Fibroblast of skin of scalp (primary cell): ENCODE data around the gene IGFBP6. TPM values are rescaled to one million over a fixed set of nuclear protein-coding genes. Genes with fewer than 3 reads are reported as not detected.

Experiments
- DNase-seq: peaks from one replicate; pipeline ENCODE4 v3.0.0-alpha.2; 2013
- polyA plus RNA-seq, 2 experiments: library from polyadenylated mRNA; unstranded; fragments of 120-200 nt; gene quantifications; one replicate each; pipeline ENCODE4 v1.2.1, GENCODE V29; 2013; ENCODE audit not compliant: insufficient read length in 2 of 2

The IGFBP6 gene, protein sequence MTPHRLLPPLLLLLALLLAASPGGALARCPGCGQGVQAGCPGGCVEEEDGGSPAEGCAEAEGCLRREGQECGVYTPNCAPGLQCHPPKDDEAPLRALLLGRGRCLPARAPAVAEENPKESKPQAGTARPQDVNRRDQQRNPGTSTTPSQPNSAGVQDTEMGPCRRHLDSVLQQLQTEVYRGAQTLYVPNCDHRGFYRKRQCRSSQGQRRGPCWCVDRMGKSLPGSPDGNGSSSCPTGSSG
- 138 TPM for polyA plus RNA-seq (2013, experiment 1 of 2; ENCODE audit: insufficient read length)
- 136 TPM for polyA plus RNA-seq (2013, experiment 2 of 2; ENCODE audit: insufficient read length)

DNA sequence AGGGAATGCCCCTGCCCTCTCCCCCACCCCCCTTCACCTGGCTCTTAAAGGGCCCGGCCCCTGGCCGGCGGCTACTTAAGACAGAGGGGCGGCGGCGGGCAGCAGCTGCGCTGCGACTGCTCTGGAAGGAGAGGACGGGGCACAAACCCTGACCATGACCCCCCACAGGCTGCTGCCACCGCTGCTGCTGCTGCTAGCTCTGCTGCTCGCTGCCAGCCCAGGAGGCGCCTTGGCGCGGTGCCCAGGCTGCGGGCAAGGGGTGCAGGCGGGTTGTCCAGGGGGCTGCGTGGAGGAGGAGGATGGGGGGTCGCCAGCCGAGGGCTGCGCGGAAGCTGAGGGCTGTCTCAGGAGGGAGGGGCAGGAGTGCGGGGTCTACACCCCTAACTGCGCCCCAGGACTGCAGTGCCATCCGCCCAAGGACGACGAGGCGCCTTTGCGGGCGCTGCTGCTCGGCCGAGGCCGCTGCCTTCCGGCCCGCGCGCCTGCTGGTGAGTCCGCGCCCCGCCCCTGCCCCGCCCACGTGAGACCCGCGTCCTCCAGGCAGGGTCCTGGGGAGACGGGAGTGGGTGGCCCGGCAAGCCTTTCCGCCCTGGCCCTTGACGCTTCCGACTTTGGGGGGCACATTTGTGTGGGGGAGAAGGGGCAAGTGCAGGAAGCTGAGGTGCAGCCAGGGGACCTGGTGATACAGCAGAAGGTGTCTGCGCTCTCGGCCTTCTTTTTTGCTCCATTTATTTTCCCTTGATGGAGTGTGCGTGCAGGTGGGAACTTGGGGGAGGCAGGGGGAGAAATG is at the start of gene IGFBP6:
Gene IGFBP6, plus strand, starts transcription at position 104 of the 790 bp plus-strand sequence. Its CDS starts 51 bp downstream, at position 155.
- DNase-seq, result peak; percentile 39

DNA sequence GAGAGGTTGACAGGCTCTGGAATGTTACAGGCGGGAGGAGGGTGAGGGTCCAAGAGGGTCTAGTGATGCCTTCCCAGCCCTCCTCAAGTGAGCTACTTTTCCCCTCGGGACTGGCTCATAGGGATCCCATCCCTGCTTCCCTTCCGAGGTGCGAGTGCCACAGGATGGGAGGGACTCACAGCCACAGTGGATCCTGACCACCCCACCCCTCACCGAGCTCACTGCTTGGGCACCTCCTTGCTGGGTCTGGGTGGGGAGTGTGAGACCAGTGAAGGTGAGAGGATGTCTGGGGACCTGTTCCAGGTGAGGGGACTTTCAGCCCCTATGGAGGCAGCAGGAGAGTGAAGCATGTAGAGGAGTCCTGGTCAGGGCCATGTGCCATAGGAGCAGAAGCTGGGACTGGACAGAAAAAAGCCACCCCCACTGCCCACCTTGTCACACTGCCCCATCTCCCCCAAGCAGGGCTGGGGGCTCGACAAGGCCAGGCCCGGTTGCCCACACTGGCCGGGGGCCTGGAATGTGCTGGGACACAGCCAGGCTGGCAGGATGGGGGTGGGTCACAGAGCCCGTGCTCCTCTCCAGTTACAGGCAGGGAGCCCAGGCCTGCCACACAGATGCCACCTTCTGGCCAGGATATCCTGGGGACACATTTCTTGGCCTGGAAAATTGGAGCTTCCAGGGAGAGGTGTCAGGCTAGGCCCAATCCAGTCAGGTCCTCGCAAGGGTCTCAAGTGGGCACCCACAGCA is 49.3 kb upstream of the IGFBP6 start:
- DNase-seq, result peak; percentile 69

DNA sequence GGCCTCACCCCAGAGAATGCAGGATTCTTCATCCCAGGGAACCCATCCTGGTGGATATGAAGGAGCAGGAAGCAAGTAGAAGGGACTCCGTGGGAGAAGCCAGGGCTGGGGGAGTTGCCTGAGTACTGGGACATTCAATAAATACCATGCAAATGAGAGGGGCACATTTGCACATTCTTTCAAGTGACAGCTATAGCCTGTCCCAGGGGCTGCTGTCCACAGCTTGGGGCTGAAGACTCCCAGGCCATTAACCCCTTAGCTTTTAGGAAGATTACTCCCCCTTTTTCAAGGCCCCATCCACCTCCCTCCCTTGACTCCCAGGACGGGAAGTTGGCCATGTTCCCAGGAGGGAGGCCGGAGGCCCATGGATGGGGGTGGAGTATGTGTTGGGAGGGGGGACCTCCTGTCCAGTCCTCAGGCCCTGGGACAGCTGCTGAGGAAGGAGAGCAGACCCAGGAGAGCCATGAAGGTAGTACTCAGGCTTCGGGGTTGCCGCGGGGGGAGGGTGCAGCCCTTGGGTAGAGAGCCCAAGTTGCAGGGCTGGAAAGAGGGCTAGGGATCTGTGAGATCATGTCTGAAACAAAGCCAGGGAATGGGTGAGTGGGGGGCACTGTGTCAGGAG is 48.6 kb upstream of the IGFBP6 start:
- DNase-seq, result peak; percentile 75

DNA sequence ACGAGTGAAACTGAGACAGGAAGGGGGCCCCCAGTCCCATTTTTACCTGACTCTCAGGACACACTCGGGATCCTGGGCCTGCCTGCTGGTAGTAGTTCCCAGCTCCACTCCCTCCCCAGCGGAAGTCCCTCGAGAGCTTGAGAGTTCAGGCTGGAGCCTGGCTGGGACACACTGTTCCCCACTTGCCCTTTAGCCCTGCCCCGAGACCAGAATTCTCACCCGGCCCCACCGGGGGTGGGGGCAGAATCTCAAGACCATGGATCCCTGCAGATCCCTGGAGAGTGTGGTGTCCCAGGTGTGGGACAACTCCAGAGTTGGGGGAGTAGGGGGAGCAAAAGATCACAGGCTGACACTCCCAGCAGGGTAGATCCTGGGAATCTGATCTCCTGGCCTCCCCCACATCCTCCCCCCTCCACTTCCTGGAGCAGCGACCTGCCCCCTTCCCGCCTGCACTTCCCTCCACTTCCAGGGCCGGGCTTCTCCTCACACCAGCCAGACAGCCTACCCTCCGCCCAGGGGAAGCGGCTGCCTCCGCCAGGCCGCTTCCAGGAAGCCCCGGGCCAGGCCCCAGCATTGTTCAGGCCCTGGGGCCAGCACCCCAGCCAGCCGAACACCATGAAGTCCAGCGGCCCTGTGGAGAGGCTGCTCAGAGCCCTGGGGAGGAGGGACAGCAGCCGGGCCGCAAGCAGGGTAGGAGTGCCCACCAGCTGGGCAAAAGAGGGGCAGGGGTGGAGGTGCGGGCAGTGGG is 47.7 kb upstream of the IGFBP6 start, which contains the start of gene TNS2:
Gene TNS2, plus strand, starts transcription at position 495 of the 748 bp plus-strand sequence. Its CDS starts 121 bp downstream, at position 616.
- peak; percentile 64 for DNase-seq

DNA sequence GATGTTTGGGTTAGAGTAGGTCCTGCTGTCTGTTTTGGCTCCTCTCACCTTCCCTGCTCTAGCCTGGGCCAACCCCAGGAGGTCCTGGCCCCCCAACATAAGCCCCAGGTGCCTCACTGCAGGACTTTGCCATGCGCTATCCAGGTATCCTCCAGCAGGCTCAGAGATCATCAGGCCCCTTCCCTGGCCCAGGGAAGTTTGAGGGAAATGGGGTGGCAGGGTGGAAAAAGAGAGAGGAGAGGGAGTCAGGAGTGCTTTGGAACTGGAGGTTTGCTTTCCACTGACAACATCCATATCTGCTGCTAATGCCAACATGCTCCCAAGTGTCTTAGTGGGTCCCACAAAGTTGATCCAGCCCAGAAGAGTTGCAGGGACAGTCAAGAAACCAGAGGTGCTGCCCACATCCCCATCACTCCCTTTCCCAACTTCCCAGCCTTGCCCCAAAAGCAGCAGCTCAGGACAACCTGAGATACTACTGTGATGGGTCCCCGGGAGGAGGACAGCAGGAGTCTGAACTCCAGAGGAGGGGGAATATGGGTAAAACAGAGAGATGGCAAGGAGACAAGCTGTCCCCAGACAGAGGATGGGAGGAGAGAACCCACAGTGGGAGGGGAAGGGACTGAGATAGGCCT is 46.9 kb upstream of the IGFBP6 start:
- no peak for DNase-seq

DNA sequence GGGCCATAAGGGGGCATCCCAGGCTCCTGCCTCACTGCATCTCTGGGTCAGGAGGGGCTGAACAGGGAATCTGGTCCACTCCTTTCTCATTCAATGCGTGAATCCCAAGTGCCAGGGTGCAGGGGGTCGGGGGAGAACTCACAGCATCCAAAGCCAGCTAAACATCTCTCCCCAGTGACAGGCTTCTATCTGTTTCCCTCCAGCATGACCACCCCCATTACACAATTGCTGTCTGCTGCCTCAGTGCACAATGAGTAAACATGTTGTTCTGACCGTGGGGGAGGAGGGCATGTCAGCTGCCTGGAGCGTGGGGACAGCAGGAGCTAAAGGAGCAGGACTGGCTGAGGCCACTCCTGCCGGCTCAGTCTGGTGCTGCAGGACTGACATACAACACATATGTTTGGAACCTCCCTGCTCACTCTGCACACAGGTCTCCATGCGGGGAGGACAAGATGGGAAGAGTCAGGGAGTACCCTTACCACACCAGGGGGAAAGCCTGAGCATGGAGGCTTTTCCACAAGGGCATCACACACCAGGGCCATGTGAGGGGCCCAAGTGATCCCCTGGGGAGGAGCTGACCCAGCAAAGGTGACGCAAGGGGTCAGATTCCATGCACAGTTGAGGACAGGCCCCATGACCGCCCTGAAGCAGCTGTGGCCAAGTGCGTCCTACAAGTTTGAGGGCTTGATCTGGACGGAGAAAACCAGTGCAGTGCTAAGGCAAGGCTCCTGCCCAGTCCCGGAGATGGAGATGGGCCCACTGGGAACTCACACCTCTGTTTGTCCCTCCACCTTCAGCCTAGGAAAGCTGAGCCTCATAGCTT is 46.2 kb upstream of the IGFBP6 start:
- DNase-seq, result peak; percentile 62

DNA sequence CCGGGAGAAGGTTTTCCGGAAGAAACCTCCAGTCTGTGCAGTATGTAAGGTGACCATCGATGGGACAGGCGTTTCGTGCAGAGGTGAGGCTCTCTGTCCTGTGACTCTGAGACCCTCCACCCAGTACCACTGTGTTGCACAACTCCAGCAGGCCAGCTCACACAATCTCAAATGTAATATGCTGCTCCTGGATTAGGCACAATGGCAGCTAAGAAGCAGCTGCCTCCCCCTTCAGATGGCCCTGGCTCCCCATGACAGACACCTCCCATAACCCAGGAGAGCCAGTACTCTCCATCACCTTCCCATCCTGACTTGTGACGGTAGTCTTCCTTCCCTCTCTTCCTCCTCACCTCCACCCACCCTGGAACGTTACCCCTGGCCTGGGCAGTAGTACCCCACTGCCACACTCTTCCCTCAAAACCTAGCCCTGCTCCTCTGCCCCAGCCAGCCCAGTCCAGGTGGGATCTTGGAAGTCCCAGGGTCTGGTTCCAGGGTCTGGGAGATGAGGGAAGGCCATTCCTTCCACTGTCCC is 45.5 kb upstream of the IGFBP6 start:
- DNase-seq, result no peak

DNA sequence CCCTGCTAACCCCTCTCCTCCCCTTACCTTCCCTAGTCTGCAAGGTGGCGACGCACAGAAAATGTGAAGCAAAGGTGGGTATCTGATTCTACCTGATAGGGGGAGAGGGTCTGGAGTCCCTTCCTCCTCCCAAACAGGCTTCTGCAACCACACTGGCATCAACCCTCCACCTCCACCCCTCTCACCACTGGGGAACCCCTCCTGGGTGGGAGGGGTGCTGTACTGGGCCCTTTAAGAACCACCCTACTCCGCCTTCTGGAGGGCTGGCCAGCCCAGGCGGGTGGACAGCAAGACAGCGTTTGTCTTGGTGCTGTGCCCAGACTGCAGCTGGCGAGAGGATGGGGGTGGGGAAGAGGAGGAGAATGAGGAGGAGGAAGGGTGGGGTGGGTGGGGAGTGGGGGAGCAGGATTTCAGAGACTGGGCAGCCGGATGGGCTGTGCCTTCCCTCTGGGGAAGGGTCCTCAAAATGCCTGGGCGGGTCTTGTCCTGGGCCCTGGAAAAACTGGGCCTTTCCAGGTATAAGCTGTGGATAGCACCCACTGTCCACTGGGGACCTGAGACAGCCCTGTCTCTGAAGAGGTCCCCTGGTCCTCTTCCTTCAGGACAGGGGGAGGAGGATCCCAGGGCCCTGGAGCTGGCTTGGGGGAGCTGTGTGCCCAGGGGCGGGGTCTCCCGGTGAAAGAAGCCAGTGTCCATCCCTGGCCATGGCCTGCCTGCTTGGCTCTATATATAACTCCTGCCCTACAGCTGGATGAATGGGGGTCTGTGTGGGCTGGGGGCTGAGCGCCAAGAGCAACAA is 44.8 kb upstream of the IGFBP6 start:
- DNase-seq, result peak; percentile 88

DNA sequence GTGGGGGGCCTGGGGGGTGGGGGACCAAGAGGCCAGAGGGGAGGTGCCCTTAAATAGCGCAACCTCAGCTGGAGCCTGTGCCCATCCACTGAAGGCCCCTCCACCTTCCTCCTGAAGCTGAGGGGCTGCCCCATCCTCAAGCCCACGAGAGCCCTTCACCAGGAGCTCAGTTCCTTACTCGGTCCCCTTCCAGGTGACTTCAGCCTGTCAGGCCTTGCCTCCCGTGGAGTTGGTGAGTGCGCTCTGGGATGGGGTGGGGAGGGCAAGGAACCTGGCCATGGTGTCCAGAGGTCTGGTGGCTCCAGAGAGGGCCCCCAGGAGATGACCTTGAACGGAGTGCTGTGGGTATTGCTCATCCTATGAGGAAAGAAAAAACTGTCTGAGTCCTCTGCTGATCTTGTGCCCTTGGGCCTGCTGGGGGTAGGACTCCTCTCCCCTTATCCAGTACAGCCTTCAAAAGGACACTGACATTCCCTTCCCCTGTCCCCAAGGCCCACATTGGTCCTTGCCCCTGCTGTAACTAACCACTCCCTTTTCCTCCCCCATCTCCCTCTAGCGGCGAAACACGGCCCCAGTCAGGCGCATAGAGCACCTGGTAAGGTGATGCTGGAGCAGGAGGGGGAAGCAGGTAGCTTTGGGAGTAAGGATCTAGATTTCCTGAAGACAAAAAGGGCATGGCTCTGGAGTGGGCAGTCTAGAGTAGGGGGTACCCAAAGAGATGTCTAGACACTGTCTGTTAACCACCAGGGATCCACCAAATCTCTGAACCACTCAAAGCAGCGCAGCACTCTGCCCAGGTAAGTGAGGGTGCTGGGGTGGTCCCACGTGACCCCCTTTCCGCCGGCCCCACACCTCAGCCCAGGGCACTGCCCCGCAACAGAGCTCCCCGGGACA is 44.0 kb upstream of the IGFBP6 start:
- DNase-seq, result peak; percentile 34

DNA sequence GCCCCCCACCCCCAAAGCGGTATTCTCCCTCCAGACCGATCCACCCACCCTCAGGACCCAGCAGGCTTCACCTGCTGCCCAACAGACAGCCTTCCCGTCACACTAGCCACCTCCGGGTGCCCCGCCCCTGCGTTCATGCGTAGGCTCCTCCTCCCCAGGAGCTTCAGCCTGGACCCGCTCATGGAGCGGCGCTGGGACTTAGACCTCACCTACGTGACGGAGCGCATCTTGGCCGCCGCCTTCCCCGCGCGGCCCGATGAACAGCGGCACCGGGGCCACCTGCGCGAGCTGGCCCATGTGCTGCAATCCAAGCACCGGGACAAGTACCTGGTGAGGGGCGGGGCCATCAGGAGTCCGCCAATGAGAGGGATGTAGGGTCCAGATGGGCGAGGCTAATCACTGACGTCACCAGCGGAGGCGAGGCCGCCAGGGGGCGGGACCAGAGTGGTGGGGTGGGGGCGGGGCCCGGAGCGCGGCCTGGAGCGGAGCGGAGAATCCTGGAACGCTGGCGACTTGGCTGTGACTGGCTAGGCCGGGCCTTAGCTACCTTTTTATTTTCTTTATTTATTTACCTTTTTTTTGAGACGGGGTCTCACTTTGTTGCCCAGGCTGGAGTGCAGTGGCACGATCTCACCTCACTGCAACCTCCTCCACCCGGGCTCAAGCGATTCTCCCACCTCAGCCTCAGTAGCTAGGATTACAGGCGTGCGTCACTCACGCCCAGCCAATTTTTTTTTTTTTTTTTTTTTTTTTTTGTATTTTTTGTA is 43.2 kb upstream of the IGFBP6 start:
- peak; percentile 89 for DNase-seq

DNA sequence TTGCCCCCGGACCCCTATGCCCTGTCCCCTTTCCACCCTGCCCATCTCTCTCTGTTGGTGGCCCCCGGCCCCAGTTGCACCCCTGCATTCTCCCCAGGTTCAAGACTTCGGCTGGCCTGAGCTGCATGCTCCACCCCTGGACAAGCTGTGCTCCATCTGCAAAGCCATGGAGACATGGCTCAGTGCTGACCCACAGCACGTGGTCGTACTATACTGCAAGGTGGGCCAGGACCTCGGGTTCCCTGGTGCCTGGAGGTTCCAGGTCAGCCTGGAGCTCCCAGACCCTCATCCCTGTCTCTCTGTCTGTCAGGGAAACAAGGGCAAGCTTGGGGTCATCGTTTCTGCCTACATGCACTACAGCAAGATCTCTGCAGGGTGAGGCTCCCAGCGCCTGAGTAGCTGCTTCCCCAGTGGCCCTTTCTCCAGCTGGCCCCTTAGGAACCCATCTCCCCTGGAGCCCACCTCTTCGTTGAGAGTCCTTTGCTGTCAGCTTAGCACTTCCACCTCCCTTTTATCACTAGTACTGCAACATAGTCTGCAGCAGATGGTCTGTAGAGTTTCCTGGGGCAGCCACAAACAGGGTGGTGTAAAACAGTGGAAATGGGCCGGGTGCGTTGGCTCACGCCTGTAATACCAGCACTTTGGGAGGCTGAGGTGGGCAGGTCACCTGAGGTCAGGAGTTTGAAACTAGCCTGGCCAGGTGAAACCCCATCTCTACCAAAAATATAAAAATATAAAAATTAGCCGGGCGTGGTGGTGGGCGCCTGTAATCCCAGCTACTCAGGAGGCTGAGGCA is 41.8 kb upstream of the IGFBP6 start:
- no peak for DNase-seq

DNA sequence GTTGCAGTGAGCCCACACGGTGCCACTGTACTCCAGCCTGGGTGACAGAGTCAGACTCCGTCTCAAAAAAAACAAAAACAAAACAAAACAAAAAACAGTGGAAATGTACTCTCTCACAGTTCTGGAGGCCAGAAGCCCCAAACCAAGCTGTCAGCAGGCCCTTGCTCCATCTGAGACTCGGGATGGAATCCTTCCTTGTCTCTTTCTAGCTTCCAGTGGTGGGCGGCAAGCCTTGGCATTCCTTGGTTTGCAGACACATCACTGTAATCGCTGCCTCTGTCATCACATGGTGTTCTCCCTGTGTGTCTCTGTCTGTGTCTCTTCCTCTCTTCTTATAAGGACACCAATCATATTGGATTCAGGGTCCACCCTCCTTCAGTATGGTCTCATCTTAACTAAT is 41.2 kb upstream of the IGFBP6 start:
- DNase-seq, result peak; percentile 40

DNA sequence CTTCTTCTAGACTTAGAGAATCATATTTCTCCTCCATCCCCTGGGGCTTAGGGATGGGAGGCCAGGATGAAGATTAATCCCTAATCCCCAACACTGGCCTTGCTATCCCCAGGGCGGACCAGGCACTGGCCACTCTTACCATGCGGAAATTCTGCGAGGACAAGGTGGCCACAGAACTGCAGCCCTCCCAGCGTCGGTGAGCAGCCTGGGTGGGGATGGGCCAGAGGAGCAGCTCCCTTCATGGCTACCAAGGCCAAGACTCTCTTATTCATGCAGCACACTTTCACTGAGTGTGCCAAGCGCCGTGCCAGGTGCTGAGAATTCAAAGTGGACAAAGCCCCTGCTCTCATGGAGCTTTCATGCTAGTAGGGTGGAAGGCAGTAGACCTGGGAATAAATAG is 40.6 kb upstream of the IGFBP6 start:
- DNase-seq, result no peak

DNA sequence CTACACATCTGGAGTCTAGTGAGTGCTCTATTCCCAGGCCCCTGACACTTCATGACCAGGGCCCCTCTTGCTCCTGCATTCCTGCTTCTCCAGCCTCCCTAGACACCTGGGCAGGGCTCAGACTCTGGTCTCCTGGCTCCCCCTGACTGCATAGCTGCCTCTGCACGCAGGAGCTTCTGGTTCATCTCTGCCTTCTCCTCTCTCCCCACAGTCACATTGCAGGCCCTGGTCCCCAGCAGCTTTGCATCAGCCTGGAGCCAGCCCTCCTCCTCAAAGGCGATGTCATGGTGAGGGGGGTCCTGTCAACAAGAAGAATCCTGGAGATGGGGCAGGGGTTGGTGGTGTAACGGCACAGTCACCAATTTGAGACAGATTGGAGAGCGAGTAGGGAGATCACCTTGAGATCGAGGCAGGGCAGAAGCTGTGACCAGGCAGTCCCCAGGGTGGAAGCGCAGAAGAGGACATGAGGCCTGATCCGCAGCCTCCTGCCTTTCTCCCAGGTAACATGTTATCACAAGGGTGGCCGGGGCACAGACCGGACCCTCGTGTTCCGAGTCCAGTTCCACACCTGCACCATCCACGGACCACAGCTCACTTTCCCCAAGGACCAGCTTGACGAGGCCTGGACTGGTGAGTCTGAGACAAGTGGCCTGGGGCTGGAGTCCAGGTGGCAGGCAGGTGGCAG is 39.5 kb upstream of the IGFBP6 start:
- no peak for DNase-seq

DNA sequence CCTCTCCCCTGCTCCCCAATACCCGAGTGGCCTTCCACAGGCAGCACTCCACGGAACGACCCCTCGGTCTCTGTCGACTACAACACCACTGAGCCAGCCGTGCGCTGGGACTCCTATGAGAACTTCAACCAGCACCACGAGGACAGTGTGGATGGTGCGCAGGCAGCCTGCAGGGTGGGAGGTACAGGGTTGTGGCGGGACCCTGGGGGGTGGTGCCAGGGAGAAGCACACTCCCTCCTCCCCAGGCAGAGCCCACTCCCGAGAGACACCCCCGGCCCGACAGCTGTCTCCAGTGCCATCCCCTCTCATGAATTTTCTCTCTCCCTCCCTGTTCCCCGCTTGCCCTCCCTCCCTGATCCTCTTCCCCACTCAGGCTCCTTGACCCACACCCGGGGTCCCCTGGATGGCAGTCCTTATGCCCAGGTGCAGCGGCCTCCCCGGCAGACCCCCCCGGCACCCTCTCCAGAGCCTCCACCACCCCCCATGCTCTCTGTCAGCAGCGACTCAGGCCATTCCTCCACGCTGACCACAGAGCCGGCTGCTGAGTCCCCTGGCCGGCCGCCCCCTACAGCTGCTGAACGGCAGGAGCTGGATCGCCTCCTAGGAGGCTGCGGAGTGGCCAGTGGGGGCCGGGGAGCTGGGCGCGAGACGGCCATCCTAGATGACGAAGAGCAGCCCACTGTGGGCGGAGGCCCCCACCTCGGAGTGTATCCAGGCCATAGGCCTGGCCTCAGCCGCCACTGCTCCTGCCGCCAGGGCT is 38.6 kb upstream of the IGFBP6 start:
- DNase-seq, result no peak
